Caco-2 (cell line): Measurements from ENCODE around the gene E2F4. TPM values are rescaled to one million over a fixed set of nuclear protein-coding genes. Genes with fewer than 3 reads are reported as not detected.

Experiments
- BruUV-seq: library from RNA; stranded (reverse); fragments of 400-500 nt; replicated peaks from 2 replicates; lab custom pipeline; 2021; lab: Mats Ljungman, UMichigan
- CTCF ChIA-PET: fragments of 300-600 bp; sonication (Branson Sonifier 250); formaldehyde crosslinking; loops from one replicate; lab custom pipeline; 2022; ENCODE audit warnings: antibody characterized with exemption; lab: Charles Lee
- POLR2A ChIA-PET: fragments of 300-600 bp; sonication (Branson Sonifier 250); formaldehyde crosslinking; loops from one replicate; lab custom pipeline; 2022; ENCODE audit warnings: antibody characterized with exemption; lab: Charles Lee
- DNase-seq, 2 experiments: peaks; one replicate each; pipeline versions ENCODE4 v3.0.0 to v3.0.0-alpha.2; 2020 to 2022
- H3K27me3 ChIP-seq: replicated peaks from 2 replicates; pipeline ENCODE4 v1.6.0; 2011; ENCODE audit warnings: low read length; ENCODE audit not compliant: control insufficient read depth, insufficient read depth
- H3K36me3 ChIP-seq: 2 replicates; pipeline ENCODE4 v1.5.1; 2011; ENCODE audit warnings: low read length; ENCODE audit not compliant: control insufficient read depth, insufficient read depth
- H3K4me1 ChIP-seq: fragments of 250-450 bp; sonication (Bioruptor Pico); 2 replicates; pipeline ENCODE4 v1.5.1; 2020; ENCODE audit warnings: mild to moderate bottlenecking
- H3K4me3 ChIP-seq: 2 replicates; pipeline ENCODE4 v1.5.1; 2011; ENCODE audit warnings: low read depth, mild to moderate bottlenecking, control low read depth, low read length
- H3K9me3 ChIP-seq: fragments of 250-450 bp; sonication (Bioruptor Pico); 2 replicates; pipeline ENCODE4 v1.5.1; 2020; ENCODE audit warnings: mild to moderate bottlenecking, moderate library complexity
- H3K27ac Mint-ChIP-seq: one replicate; pipeline ENCODE4 v1.8.0; 2022; ENCODE audit warnings: mixed read lengths; ENCODE audit not compliant: unreplicated experiment
- H3K27me3 Mint-ChIP-seq: one replicate; pipeline ENCODE4 v1.8.0; 2022; ENCODE audit warnings: mixed read lengths; ENCODE audit not compliant: insufficient read depth, unreplicated experiment
- H3K36me3 Mint-ChIP-seq: one replicate; pipeline ENCODE4 v1.8.0; 2022; ENCODE audit warnings: mild to moderate bottlenecking, mixed read lengths; ENCODE audit not compliant: insufficient read depth, unreplicated experiment
- H3K4me1 Mint-ChIP-seq: one replicate; pipeline ENCODE4 v1.8.0; 2022; ENCODE audit warnings: low read depth, mixed read lengths; ENCODE audit not compliant: unreplicated experiment
- H3K4me3 Mint-ChIP-seq: one replicate; pipeline ENCODE4 v1.8.0; 2022; ENCODE audit warnings: mild to moderate bottlenecking, moderate library complexity, mixed read lengths; ENCODE audit not compliant: unreplicated experiment
- H3K9me3 Mint-ChIP-seq: one replicate; pipeline ENCODE4 v1.8.0; 2022; ENCODE audit warnings: mixed read lengths; ENCODE audit not compliant: unreplicated experiment
- CTCF ChIP-seq, 2 experiments: fragments of 200-600 bp in 1 of 2; IDR thresholded peaks; 1 replicate in 1 of 2; 2 replicates in 1 of 2; pipeline versions ENCODE4 v1.5.1 to v1.8.0; 2011 to 2022; ENCODE audit warnings: antibody characterized with exemption in 1 of 2, control low read depth in 1 of 2, inconsistent platforms in 1 of 2, low read depth in 1 of 2, low read length in 1 of 2, mild to moderate bottlenecking in 1 of 2, moderate library complexity in 1 of 2; ENCODE audit not compliant: insufficient read depth in 1 of 2, severe bottlenecking in 1 of 2, unreplicated experiment in 1 of 2
- intact Hi-C: fragments of 100-400 bp; cut with micrococcal nuclease; formaldehyde crosslinking; loops from one replicate; pipeline ENCODE4 v1.10.0; 2022; ENCODE audit not compliant: unreplicated experiment
- total RNA-seq: library from RNA; stranded (reverse); gene quantifications from 2 replicates; pipeline ENCODE4 v1.2.3, GENCODE V29; 2022

Gene E2F4
- total RNA-seq, 1 experiment from 2014 or later: 115 TPM

GRCh38 chr16:67177743-67178699 lies 13.9 kb upstream of the E2F4 start:
- Histone ChIP-seq H3K4me1 (peaks cover 22% of the 10 kb centered on the region), H3K4me3 (peak overlapping the region; percentile 72), H3K9me3 (no peaks in the 10 kb centered on the region), H3K36me3 (no peaks in the 10 kb centered on the region), H3K27me3 (no peaks in the 10 kb centered on the region)
- Mint-ChIP-seq H3K36me3 (peaks cover 31% of the 10 kb centered on the region), H3K4me3 (peak overlapping the region; percentile 74), H3K9me3 (no peaks in the 10 kb centered on the region), H3K27ac (peak overlapping the region; percentile 53), H3K4me1 (peaks cover 28% of the 10 kb centered on the region), H3K27me3 (no peaks in the 10 kb centered on the region)
- DNase-seq: peak; percentile 95 to 96
- BruUV-seq: no TSS peak
- POLR2A ChIA-PET: interaction anchor here (0.6 to 0.7 kb wide), 2 partner anchors 224 to 539 kb away, joined by 5 to 6 read pairs; no protein-coding TSS in a partner anchor
- TF ChIP-seq CTCF (IDR thresholded peaks at IDR 0.05; ENCODE audit: insufficient read depth in 1 of 2, low read depth in 1 of 2, low read length in 1 of 2, severe bottlenecking in 1 of 2, unreplicated experiment in 1 of 2): peak in 1 of 2 experiments; percentile 7
- intact Hi-C loops: loop anchor here (1.0 kb wide), 1 partner anchor 8 kb away; the partner anchor contains the start of gene NOL3
- CTCF ChIA-PET: interaction anchor here (0.6 to 1.0 kb wide), 7 partner anchors 8 to 193 kb away, joined by 3 to 8 read pairs (median 4); partner anchors contain the start of genes NOL3 and TMEM208

GRCh38 chr16:67179421-67180080 lies 12.4 kb upstream of the E2F4 start:
- no peak for DNase-seq
- peaks cover 23% of the 10 kb centered on the region for H3K36me3 Mint-ChIP-seq
- Histone ChIP-seq H3K4me1 (peaks cover 16% of the 10 kb centered on the region), H3K9me3 (no peaks in the 10 kb centered on the region), H3K27me3 (no peaks in the 10 kb centered on the region), H3K4me3 (no peak overlapping the region), H3K36me3 (no peaks in the 10 kb centered on the region)
- BruUV-seq: no TSS peak
- ChIA-PET CTCF (interaction anchor here (1.2 kb wide), 1 partner anchor 9 kb away, joined by 4 read pairs; the partner anchor contains the start of gene NOL3), POLR2A (interaction anchor here (0.5 kb wide), 1 partner anchor 9 kb away, joined by 4 read pairs; the partner anchor contains the start of gene NOL3)
- intact Hi-C loops: no loop called here
- TF ChIP-seq CTCF (IDR thresholded peaks at IDR 0.05; ENCODE audit: insufficient read depth in 1 of 2, low read depth in 1 of 2, low read length in 1 of 2, severe bottlenecking in 1 of 2, unreplicated experiment in 1 of 2): no peak
- no peaks in the 10 kb centered on the region for H3K27me3 Mint-ChIP-seq
- peak overlapping the region; percentile 74 for H3K4me3 Mint-ChIP-seq
- H3K9me3 Mint-ChIP-seq: no peaks in the 10 kb centered on the region
- peaks cover 19% of the 10 kb centered on the region for H3K4me1 Mint-ChIP-seq
- no peak overlapping the region for H3K27ac Mint-ChIP-seq

- peaks cover 1% of the 10 kb centered on the region for H3K27me3 Mint-ChIP-seq
- no peaks in the 10 kb centered on the region for H3K9me3 Mint-ChIP-seq
- Histone ChIP-seq H3K9me3 (no peaks in the 10 kb centered on the region), H3K36me3 (no peaks in the 10 kb centered on the region), H3K4me1 (peaks cover 21% of the 10 kb centered on the region), H3K27me3 (no peaks in the 10 kb centered on the region), H3K4me3 (no peak overlapping the region)
- no peak for DNase-seq
- ChIA-PET POLR2A (no interaction called here), CTCF (interaction anchor here (1.2 kb wide), 1 partner anchor 10 kb away, joined by 4 read pairs; the partner anchor contains the start of gene NOL3)
- no peak for TF ChIP-seq CTCF (IDR thresholded peaks at IDR 0.05; ENCODE audit: insufficient read depth in 1 of 2, low read depth in 1 of 2, low read length in 1 of 2, severe bottlenecking in 1 of 2, unreplicated experiment in 1 of 2)
- peaks cover 25% of the 10 kb centered on the region for H3K36me3 Mint-ChIP-seq
- intact Hi-C loops: no loop called here
- no peak overlapping the region for H3K27ac Mint-ChIP-seq
- no TSS peak for BruUV-seq
- no peak overlapping the region for H3K4me3 Mint-ChIP-seq
- H3K4me1 Mint-ChIP-seq: peaks cover 22% of the 10 kb centered on the region
Observed at GRCh38 chr16:67180166-67180565, 11.8 kb upstream of the E2F4 start.
